GM12801 (cell line): Measurements from ENCODE around the gene LRRC34.

ENCODE experiments used
- TF ChIP-seq, protein P1 (sequence below): IDR thresholded peaks from one replicate; pipeline ENCODE4 v1.5.1; 2011; ENCODE audit warnings: control low read depth; ENCODE audit not compliant: insufficient read length; ENCODE audit errors: extremely low read depth

The LRRC34 gene

DNA sequence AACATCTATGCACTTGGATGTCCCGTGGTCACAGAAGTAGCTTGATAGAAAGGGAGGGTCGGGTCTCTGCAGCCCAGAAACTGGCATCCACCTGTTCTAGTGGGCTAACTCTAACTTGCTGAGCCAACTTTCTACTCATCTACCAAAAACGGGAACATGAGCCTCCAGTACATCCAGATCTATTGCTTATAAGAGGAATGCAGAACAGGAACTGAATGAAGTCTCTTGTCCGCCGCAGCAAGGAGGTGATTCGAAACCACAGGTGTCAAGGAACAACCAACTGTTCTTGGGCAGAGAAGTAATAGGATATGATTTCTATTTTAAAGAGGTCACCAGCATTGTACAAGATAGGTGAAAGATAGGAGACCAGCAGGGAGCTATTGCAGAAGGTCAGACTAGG, 65.8 kb downstream of the LRRC34 start:
- TF ChIP-seq, protein P1, sequence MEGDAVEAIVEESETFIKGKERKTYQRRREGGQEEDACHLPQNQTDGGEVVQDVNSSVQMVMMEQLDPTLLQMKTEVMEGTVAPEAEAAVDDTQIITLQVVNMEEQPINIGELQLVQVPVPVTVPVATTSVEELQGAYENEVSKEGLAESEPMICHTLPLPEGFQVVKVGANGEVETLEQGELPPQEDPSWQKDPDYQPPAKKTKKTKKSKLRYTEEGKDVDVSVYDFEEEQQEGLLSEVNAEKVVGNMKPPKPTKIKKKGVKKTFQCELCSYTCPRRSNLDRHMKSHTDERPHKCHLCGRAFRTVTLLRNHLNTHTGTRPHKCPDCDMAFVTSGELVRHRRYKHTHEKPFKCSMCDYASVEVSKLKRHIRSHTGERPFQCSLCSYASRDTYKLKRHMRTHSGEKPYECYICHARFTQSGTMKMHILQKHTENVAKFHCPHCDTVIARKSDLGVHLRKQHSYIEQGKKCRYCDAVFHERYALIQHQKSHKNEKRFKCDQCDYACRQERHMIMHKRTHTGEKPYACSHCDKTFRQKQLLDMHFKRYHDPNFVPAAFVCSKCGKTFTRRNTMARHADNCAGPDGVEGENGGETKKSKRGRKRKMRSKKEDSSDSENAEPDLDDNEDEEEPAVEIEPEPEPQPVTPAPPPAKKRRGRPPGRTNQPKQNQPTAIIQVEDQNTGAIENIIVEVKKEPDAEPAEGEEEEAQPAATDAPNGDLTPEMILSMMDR, result no peak

DNA sequence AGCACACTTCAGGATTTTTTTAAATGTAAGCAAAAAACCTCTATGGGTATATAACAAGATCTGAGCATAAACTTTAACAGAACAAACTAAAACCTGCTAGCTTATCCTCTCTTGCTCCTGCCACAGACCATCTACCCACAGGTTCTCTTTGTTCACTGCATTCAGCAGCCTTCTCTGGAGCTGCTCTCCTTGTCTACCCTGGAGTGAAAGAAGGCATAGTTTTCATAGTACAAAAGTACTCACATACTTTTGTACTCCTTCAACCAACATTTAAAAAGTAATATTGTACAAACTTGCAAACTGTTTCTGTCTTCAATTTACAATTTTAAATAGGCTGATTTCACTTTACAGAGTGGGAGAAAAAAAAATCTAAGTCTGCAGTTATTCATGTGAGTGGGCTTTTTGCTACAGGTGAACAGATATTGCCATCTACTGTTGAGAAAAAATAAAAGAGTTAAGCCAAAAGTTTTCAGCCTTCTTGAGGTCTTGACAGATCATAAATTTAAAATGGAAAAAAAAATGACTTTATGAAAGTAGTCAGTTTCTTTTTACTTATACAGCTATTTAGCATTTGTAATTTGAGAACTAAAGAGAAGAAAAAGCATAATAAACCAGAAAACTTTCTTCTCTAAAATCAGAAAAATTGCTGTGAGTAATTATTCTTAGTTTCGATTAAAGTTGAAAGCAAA, 68.2 kb downstream of the LRRC34 start:
- TF ChIP-seq, protein P1, result no peak
